ENCODE data around the gene CLASRP. TPM values are rescaled to one million over a fixed set of nuclear protein-coding genes. Genes with fewer than 3 reads are reported as not detected.

Gene CLASRP
- total and polyA plus RNA-seq, 7 donors: 19.0 to 157 (median 65.6) TPM

DNA sequence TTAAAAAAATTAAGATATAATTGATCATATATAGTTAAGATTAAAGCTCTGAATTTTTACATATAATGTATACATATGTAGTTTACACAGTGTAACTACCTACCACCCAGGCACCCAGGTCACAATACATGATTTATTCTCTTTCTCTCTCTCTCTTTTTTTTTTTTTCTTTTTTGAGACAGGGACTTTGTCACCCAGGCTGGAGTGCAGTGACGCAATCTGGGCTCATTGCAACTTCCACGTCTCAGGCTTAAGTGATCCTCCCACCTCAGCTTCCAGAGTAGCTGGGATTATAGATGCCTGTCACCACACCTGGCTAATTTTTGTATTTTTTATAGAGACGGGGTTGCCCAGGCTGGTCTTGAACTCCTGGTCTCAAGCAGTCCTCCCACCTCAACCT, 18.8 kb upstream of the CLASRP start:
- no peak for DNase-seq
- intact Hi-C loops (cut with DNase I): no loop called here
- 78 to 88% methylated on average over 3 of the region's 3 CpGs for WGBS, 2 donors
- Histone ChIP-seq H3K27me3 (no peaks in the 10 kb centered on the region), H3K36me3 (peaks cover 0 to 5% (median 0%) of the 10 kb centered on the region in 4 donors), H3K9me3 (no peaks in the 10 kb centered on the region), H3K4me1 (peaks cover 0 to 11% (median 9%) of the 10 kb centered on the region in 4 donors), H3K27ac (no peak overlapping the region), H3K4me3 (no peak overlapping the region)
- TF ChIP-seq EP300 (IDR thresholded peaks at IDR 0.05): no peak
- no peak for TF ChIP-seq POLR2A (IDR thresholded peaks at IDR 0.05)
- no peak for TF ChIP-seq POLR2AphosphoS5 (IDR thresholded peaks at IDR 0.05)
- TF ChIP-seq, protein P1, sequence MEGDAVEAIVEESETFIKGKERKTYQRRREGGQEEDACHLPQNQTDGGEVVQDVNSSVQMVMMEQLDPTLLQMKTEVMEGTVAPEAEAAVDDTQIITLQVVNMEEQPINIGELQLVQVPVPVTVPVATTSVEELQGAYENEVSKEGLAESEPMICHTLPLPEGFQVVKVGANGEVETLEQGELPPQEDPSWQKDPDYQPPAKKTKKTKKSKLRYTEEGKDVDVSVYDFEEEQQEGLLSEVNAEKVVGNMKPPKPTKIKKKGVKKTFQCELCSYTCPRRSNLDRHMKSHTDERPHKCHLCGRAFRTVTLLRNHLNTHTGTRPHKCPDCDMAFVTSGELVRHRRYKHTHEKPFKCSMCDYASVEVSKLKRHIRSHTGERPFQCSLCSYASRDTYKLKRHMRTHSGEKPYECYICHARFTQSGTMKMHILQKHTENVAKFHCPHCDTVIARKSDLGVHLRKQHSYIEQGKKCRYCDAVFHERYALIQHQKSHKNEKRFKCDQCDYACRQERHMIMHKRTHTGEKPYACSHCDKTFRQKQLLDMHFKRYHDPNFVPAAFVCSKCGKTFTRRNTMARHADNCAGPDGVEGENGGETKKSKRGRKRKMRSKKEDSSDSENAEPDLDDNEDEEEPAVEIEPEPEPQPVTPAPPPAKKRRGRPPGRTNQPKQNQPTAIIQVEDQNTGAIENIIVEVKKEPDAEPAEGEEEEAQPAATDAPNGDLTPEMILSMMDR (IDR thresholded peaks at IDR 0.05): no peak

DNA sequence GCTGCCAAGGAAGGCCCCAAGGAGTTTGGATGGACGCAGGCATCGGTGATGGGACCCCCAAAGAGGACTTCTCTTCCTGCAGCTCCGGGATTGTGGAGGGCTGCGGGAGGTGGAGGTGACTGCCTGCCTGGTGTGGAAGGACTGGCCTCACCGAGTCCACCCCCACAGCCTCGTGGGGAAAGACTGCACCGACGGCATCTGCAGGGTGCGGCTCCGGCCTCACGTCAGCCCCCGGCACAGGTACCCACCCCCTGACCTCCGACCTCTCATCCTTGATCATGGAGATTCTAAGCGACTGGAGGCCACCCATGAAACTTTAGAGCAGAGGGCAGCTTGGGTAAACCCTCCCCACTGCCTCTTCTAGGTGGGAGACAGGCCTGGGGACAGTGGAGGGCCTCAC, 16.9 kb upstream of the CLASRP start:
- Histone ChIP-seq H3K36me3 (peaks cover 0 to 4% (median 0%) of the 10 kb centered on the region in 4 donors), H3K4me3 (no peak overlapping the region), H3K4me1 (peaks cover 0 to 8% (median 5%) of the 10 kb centered on the region in 4 donors), H3K9me3 (no peaks in the 10 kb centered on the region), H3K27ac (no peak overlapping the region), H3K27me3 (no peaks in the 10 kb centered on the region)
- WGBS, 2 donors: 88 to 89% methylated on average over 14 of the region's 14 CpGs
- intact Hi-C loops (cut with DNase I): no loop called here
- TF ChIP-seq EP300 (IDR thresholded peaks at IDR 0.05): no peak
- TF ChIP-seq, protein P1 (IDR thresholded peaks at IDR 0.05): no peak
- TF ChIP-seq POLR2A (IDR thresholded peaks at IDR 0.05): no peak
- TF ChIP-seq POLR2AphosphoS5 (IDR thresholded peaks at IDR 0.05): no peak
- DNase-seq: no peak

DNA sequence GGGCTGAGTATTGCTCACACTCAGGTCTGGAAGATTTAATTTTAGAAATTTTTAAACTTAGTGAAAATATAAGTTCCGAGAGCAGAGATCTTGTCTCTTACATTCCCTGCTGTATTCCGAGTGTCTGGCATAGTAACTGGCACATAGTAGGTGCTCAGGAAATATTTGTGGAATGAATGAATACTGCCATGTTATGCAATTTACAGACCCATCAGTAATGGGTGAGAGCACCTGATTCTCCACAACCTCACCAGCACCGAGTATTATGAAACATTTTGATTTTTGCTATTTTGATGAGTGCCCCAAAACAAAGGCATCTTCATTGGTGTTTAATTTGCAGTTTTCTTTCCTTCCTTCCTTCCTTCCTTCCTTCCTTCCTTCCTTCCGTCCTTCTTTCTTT, 15.8 kb upstream of the CLASRP start:
- Histone ChIP-seq H3K27ac (no peak overlapping the region), H3K27me3 (no peaks in the 10 kb centered on the region), H3K9me3 (no peaks in the 10 kb centered on the region), H3K4me1 (no peaks in the 10 kb centered on the region), H3K4me3 (no peak overlapping the region), H3K36me3 (peaks cover 0 to 6% (median 1%) of the 10 kb centered on the region in 4 donors)
- no peak for DNase-seq
- TF ChIP-seq, protein P1 (IDR thresholded peaks at IDR 0.05): no peak
- TF ChIP-seq EP300 (IDR thresholded peaks at IDR 0.05) (no peak), POLR2AphosphoS5 (IDR thresholded peaks at IDR 0.05) (no peak), POLR2A (IDR thresholded peaks at IDR 0.05) (no peak)
- intact Hi-C loops (cut with DNase I): no loop called here
- WGBS, 2 donors: 93 to 97% methylated on average over 4 of the region's 4 CpGs

DNA sequence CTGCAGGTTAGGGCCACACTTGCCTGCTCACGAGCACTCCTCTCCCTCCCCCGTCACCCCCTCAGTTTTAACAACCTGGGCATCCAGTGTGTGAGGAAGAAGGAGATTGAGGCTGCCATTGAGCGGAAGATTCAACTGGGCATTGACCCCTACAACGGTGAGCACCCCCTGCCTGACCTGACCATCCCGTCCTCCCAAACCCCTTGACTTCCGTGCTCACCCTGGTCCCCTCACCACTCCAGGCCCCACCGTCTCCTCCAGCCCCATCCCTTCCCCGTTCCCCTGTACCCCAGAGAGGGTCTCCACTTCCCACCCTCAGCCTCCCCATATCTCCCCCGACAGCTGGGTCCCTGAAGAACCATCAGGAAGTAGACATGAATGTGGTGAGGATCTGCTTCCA, 13.6 kb upstream of the CLASRP start:
- Histone ChIP-seq H3K9me3 (no peaks in the 10 kb centered on the region), H3K4me3 (no peak overlapping the region)
- intact Hi-C loops (cut with DNase I): no loop called here

More for the DNA sequence above, 13.6 kb upstream of the CLASRP start:
- TF ChIP-seq, protein P1 (IDR thresholded peaks at IDR 0.05): no peak
- TF ChIP-seq POLR2A (IDR thresholded peaks at IDR 0.05) (no peak), EP300 (IDR thresholded peaks at IDR 0.05) (no peak), POLR2AphosphoS5 (IDR thresholded peaks at IDR 0.05) (no peak)
- H3K27me3 ChIP-seq: no peaks in the 10 kb centered on the region
- H3K4me1 ChIP-seq: no peaks in the 10 kb centered on the region
- WGBS, 2 donors: 94 to 96% methylated on average over 9 of the region's 9 CpGs
- no peak for DNase-seq
- peaks cover 0 to 28% (median 18%) of the 10 kb centered on the region in 4 donors for H3K36me3 ChIP-seq
- H3K27ac ChIP-seq: no peak overlapping the region

Measured in sigmoid colon (tissue), 7 donors.